Keratinocyte (primary cell): ENCODE measurements around the gene SGSM1.

Source experiments
- CTCF ChIP-seq, 3 experiments: IDR thresholded peaks in 1 of 3; conservative IDR thresholded peaks in 1 of 3; optimal IDR thresholded peaks in 1 of 3; 2 replicates in 2 of 3; 3 replicates in 1 of 3; pipeline versions ENCODE3 to v1.5.1; 2011; ENCODE audit warnings: low read length in 3 of 3, mild to moderate bottlenecking in 3 of 3, moderate library complexity in 2 of 3, control low read depth in 1 of 3, inconsistent platforms in 1 of 3; ENCODE audit not compliant: insufficient read depth in 2 of 3; ENCODE audit errors: extremely low read depth in 1 of 3
- EZH2 ChIP-seq: IDR thresholded peaks from one replicate; pipeline ENCODE4 v1.6.1; 2012; ENCODE audit warnings: inconsistent platforms, mild to moderate bottlenecking, low read length, moderate library complexity

- no peak for TF ChIP-seq CTCF (optimal IDR thresholded peaks at IDR 0.05 in 1 of 3, IDR thresholded peaks at IDR 0.05 in 1 of 3, conservative IDR thresholded peaks at IDR 0.05 in 1 of 3; ENCODE audit: extremely low read depth in 1 of 3, insufficient read depth in 2 of 3, low read length in 3 of 3)
- no peak for TF ChIP-seq EZH2
These were observed 14.0 kb downstream of the SGSM1 start for GRCh38 chr22:24819911-24820461.
